ENCODE data around the gene MGAT1. TPM values are rescaled to one million over a fixed set of nuclear protein-coding genes. Genes with fewer than 3 reads are reported as not detected.

MGAT1 gene
- total RNA-seq, 2 donors from 2014 or later: 96.2 to 98.8 TPM

DNA sequence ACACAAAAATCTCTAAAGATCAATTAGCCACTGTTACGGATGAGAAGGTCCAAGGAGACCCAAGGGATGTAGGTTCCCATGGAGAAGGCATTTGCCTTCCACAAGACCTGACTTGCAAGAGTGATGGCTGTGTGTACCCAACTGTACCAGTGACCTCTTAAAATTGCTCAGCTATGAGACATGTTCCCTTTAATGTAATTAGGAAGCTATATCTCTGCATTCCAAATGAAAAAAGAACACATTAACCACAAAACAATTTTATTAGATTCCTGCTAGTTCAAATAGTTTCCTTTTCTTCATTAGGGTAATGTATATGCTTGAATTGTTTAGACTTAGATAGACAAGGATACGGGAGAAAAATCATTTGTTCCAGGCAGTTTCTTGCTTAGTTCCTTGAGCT, 66.1 kb downstream of the MGAT1 start:
- H3K27ac ChIP-seq: no peak overlapping the region
- TF ChIP-seq, protein P1, sequence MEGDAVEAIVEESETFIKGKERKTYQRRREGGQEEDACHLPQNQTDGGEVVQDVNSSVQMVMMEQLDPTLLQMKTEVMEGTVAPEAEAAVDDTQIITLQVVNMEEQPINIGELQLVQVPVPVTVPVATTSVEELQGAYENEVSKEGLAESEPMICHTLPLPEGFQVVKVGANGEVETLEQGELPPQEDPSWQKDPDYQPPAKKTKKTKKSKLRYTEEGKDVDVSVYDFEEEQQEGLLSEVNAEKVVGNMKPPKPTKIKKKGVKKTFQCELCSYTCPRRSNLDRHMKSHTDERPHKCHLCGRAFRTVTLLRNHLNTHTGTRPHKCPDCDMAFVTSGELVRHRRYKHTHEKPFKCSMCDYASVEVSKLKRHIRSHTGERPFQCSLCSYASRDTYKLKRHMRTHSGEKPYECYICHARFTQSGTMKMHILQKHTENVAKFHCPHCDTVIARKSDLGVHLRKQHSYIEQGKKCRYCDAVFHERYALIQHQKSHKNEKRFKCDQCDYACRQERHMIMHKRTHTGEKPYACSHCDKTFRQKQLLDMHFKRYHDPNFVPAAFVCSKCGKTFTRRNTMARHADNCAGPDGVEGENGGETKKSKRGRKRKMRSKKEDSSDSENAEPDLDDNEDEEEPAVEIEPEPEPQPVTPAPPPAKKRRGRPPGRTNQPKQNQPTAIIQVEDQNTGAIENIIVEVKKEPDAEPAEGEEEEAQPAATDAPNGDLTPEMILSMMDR (IDR thresholded peaks at IDR 0.05): no peak
- TF ChIP-seq POLR2A (IDR thresholded peaks at IDR 0.05): no peak
- DNase-seq: no peak
- no peaks in the 10 kb centered on the region for H3K27me3 ChIP-seq
- no peaks in the 10 kb centered on the region for H3K36me3 ChIP-seq (replicated peaks in 1 of 2; ENCODE audit: insufficient read depth in 1 of 2, low read depth in 2 of 2)
- WGBS, 2 donors: 58 to 65% methylated on average over 2 of the region's 2 CpGs
- no peak overlapping the region for H3K4me3 ChIP-seq
- H3K9me3 ChIP-seq: no peaks in the 10 kb centered on the region
- intact Hi-C loops (cut with DNase I): no loop called here
- H3K4me1 ChIP-seq: no peaks in the 10 kb centered on the region
- ATAC-seq: no peak

Other genes starting within 250 kb of the MGAT1 start
- gene SCGB3A1, start 211.3 kb downstream of the MGAT1 start, total RNA-seq: not detected
- 1 to 10 TPM; 6.3 to 7.5 TPM for gene FLT4, start 153.2 kb downstream of the MGAT1 start, total RNA-seq
- gene OR2Y1, start 62.7 kb downstream of the MGAT1 start, total RNA-seq: not detected
- 10 to 100 TPM; 17.1 to 24.6 TPM for gene ZFP62, start 58.5 kb upstream of the MGAT1 start, total RNA-seq
- gene BTNL8, start 96.4 kb upstream of the MGAT1 start, total RNA-seq: 1 to 10 TPM in 1 of 2 donors, not detected in 1; 1.0 TPM
- gene BTNL3, start 186.0 kb upstream of the MGAT1 start, total RNA-seq: under 1 TPM in 1 of 2 donors, not detected in 1; 0.26 TPM
- 10 to 100 TPM; 20.2 to 41.5 TPM for gene BTNL9, start 237.5 kb upstream of the MGAT1 start, total RNA-seq